HepG2 (cell line): Measurements from ENCODE around the gene WDR62. TPM values are rescaled to one million over a fixed set of nuclear protein-coding genes. Genes with fewer than 3 reads are reported as not detected.

Experiments used
- ATAC-seq: fragments of 200-7000 bp; cut with Tn5 transposase; 3 replicates; pipeline ENCODE4 v1.9.1; 2020; ENCODE audit warnings: mild to moderate bottlenecking, moderate library complexity
- BruUV-seq: library from RNA; stranded (reverse); fragments of 400-500 nt; replicated peaks from 2 replicates; lab custom pipeline; 2021; lab: Mats Ljungman, UMichigan
- CTCF ChIA-PET: fragments of 300-600 bp; formaldehyde crosslinking; extraction: SDS; loops from one replicate; lab custom pipeline; 2021; ENCODE audit warnings: low total read pairs, inconsistent platforms, low intra/inter-chr PET ratio; lab: Yijun Ruan, JAX
- POLR2A ChIA-PET: fragments of 350-600 bp; sonication (Branson Sonifier 250); formaldehyde crosslinking; loops from one replicate; lab custom pipeline; 2020; ENCODE audit warnings: antibody characterized with exemption, inconsistent platforms; lab: Yijun Ruan, JAX
- DNase-seq: peaks from one replicate; pipeline ENCODE4 v3.0.0-alpha.2; 2015; ENCODE audit warnings: low spot score
- FAIRE-seq: peaks from 3 replicates; lab custom pipeline; 2011; peaks lifted over from hg19 to GRCh38; lab: Jason Lieb, UNC
- H2AFZ ChIP-seq: one replicate; pipeline ENCODE4 v1.6.1; 2011; ENCODE audit warnings: low read length, inconsistent platforms
- H3K27ac ChIP-seq: fragments of 300-600 bp; 3 replicates; pipeline ENCODE4 v1.8.0; 2011; ENCODE audit warnings: mixed run types, mild to moderate bottlenecking, mixed read lengths, low read length, inconsistent platforms; ENCODE audit not compliant: insufficient read depth; ENCODE audit errors: extremely low read length
- H3K27me3 ChIP-seq, 2 experiments: fragments of 200-600 bp in 1 of 2; 2 replicates in 1 of 2; 3 replicates in 1 of 2; pipeline versions ENCODE4 v1.6.0 to v1.8.0; 2011; ENCODE audit warnings: low read length in 2 of 2, mild to moderate bottlenecking in 2 of 2, moderate library complexity in 2 of 2, inconsistent platforms in 1 of 2; ENCODE audit not compliant: insufficient read depth in 2 of 2, control insufficient read depth in 1 of 2
- H3K36me3 ChIP-seq, 2 experiments: fragments of 200-600 bp in 1 of 2; replicated peaks in 1 of 2; 2 replicates in 1 of 2; 3 replicates in 1 of 2; pipeline versions ENCODE4 v1.5.1 to v1.8.0; 2011; ENCODE audit warnings: low read length in 2 of 2, inconsistent platforms in 1 of 2; ENCODE audit not compliant: insufficient read depth in 2 of 2, control insufficient read depth in 1 of 2
- H3K4me1 ChIP-seq: 2 replicates; pipeline ENCODE4 v1.5.1; 2012; ENCODE audit warnings: low read length, inconsistent platforms; ENCODE audit not compliant: insufficient read depth
- H3K4me2 ChIP-seq: 2 replicates; pipeline ENCODE4 v1.6.0; 2011; ENCODE audit warnings: low read depth, low read length, inconsistent platforms
- H3K4me3 ChIP-seq, 3 experiments: fragments of 200-600 bp in 1 of 3; sonication (generic), shearing (Covaris generic) in 1 of 3; replicated peaks in 1 of 3; 2 replicates each; pipeline ENCODE4 v1.5.1; 2011 to 2016; ENCODE audit warnings: low read length in 3 of 3, inconsistent platforms in 2 of 3, low read depth in 2 of 3, mild to moderate bottlenecking in 2 of 3, control low read depth in 1 of 3, mixed read lengths in 1 of 3; ENCODE audit not compliant: insufficient read depth in 1 of 3
- H3K79me2 ChIP-seq: one replicate; pipeline ENCODE4 v1.6.1; 2011; ENCODE audit warnings: low read length, inconsistent platforms; ENCODE audit not compliant: insufficient read depth
- H3K9ac ChIP-seq: 2 replicates; pipeline ENCODE4 v1.6.0; 2011; ENCODE audit warnings: mild to moderate bottlenecking, low read depth, low read length, inconsistent platforms; ENCODE audit not compliant: insufficient read depth
- H3K9me3 ChIP-seq: 2 replicates; pipeline ENCODE4 v1.5.1; 2012; ENCODE audit warnings: mild to moderate bottlenecking, low read length
- H4K20me1 ChIP-seq: 2 replicates; pipeline ENCODE4 v1.6.0; 2011; ENCODE audit warnings: inconsistent platforms, mild to moderate bottlenecking, low read length, moderate library complexity; ENCODE audit not compliant: insufficient read depth
- ADNP ChIP-seq: sonication (generic); formaldehyde crosslinking; IDR thresholded peaks from 2 replicates; pipeline ENCODE4 v1.4.0; 2020; ENCODE audit warnings: missing genetic modification reagents
- ATM ChIP-seq: fragments of 450-650 bp; IDR thresholded peaks from 2 replicates; pipeline ENCODE4 v1.7.1; 2017; ENCODE audit warnings: mild to moderate bottlenecking, borderline replicate concordance
- MATR3 ChIP-seq: sonication (generic); formaldehyde crosslinking; IDR thresholded peaks from 2 replicates; pipeline ENCODE4 v1.4.0; 2020; ENCODE audit warnings: missing genetic modification reagents
- ZMYM2 ChIP-seq: sonication (generic); formaldehyde crosslinking; IDR thresholded peaks from 2 replicates; pipeline ENCODE4 v1.8.0; 2022; ENCODE audit warnings: mild to moderate bottlenecking, missing genetic modification reagents
- ZNF180 ChIP-seq: sonication (generic); formaldehyde crosslinking; IDR thresholded peaks from 2 replicates; pipeline ENCODE4 v1.4.0; 2020; ENCODE audit warnings: low read depth, missing genetic modification reagents, borderline replicate concordance
- ZNF30 ChIP-seq: sonication (generic); formaldehyde crosslinking; IDR thresholded peaks from 2 replicates; pipeline ENCODE4 v1.5.0; 2020; ENCODE audit warnings: mild to moderate bottlenecking, missing genetic modification reagents
- WGBS: methylation state at CpG from one replicate; pipeline ENCODE4 v1.1.6; 2017; ENCODE audit warnings: low lambda C conversion rate; 5-methylcytosine and 5-hydroxymethylcytosine counted together
- in situ Hi-C: cut with HindIII; loops from 2 replicates; pipeline ENCODE4 v1.10.0; 2017; ENCODE audit warnings: low pct_unique_long_range_greater_than_20kb; ENCODE audit not compliant: extremely low pct_ligation_motif_present
- intact Hi-C: fragments of 100-400 bp; cut with micrococcal nuclease; formaldehyde crosslinking; loops from one replicate; pipeline ENCODE4 v1.10.0; 2022; ENCODE audit not compliant: unreplicated experiment
- polyA plus RNA-seq, 8 experiments: library from polyadenylated mRNA; depleted of rRNA in 3 of 8; stranded (reverse) in 7 of 8; unstranded in 1 of 8; fragments of >200 nt; fragmentation: Illumina TruSeq in 4 of 8; extraction: Trizol in 4 of 8; gene quantifications; 2 replicates each; pipeline versions ENCODE4 v1.2.1 to v1.2.3, GENCODE V29; 2011 to 2016; ENCODE audit warnings: low read depth in 4 of 8, missing spikeins in 1 of 8, mixed read lengths in 1 of 8; ENCODE audit not compliant: insufficient read depth in 1 of 8
- total RNA-seq, 5 experiments: library from RNA; depleted of rRNA; stranded (reverse); fragments of >200 nt; fragmentation: Illumina TruSeq; extraction: Trizol; gene quantifications; 2 replicates each; pipeline ENCODE4 v1.2.3, GENCODE V29; 2016; ENCODE audit warnings: low read depth in 1 of 5
- TF ChIP-seq, protein P1 (sequence below): sonication (generic); formaldehyde crosslinking; IDR thresholded peaks from 2 replicates; pipeline ENCODE4 v1.9.0; 2022; ENCODE audit warnings: low read depth, missing genetic modification reagents

Gene WDR62
- total and polyA plus RNA-seq, 2 of the 13 experiments (the other 11 are each of a cell fraction or from before 2014, with no cell fraction given), result 5.8 to 12.5 TPM

DNA sequence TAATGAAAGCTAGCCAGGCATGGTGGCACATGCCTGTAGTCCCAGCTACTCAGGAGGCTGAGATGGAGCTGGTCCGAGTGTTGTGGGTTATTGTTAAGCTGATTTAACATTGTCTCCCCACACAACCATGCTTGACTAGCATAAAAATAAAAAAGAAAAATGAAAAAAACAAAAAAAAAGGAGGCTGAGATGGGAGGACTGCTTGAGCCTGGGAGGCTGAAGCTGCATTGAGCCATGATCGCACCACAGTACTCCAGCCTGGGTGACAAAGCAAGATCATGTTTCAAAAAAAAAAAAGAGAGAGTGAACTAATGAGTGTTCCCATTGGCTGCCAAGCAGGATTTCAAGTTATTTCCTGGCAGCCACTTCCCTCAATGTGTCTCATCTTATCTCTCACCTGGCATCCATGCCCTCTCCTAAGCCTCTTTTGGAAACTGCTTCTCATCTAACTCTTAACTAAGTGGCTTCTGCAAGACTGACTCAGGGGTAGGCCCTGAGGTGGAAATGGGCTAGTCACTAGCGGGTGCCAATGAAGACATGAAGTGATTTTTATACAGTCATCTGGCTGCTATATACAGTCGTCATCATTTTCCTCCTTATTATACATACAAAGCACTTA lies 5.5 kb upstream of the WDR62 start:
- 99% methylated on average over 4 of the region's 4 CpGs for WGBS
- no peak overlapping the region for H3K4me3 ChIP-seq
- TF ChIP-seq, protein P1, sequence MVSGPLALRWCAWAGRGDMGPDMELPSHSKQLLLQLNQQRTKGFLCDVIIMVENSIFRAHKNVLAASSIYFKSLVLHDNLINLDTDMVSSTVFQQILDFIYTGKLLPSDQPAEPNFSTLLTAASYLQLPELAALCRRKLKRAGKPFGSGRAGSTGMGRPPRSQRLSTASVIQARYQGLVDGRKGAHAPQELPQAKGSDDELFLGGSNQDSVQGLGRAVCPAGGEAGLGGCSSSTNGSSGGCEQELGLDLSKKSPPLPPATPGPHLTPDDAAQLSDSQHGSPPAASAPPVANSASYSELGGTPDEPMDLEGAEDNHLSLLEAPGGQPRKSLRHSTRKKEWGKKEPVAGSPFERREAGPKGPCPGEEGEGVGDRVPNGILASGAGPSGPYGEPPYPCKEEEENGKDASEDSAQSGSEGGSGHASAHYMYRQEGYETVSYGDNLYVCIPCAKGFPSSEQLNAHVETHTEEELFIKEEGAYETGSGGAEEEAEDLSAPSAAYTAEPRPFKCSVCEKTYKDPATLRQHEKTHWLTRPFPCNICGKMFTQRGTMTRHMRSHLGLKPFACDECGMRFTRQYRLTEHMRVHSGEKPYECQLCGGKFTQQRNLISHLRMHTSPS (CRISPR knock-in tag), result no peak
- TF ChIP-seq ADNP (CRISPR knock-in tag), result no peak
- no peak for TF ChIP-seq ZMYM2 (CRISPR knock-in tag)
- no peak for TF ChIP-seq ZNF180 (CRISPR knock-in tag)
- no peak for TF ChIP-seq ATM
- TF ChIP-seq MATR3 (CRISPR knock-in tag), result no peak
- TF ChIP-seq ZNF30 (CRISPR knock-in tag), result no peak
- TF ChIP-seq, all 625 proteins: peak for 0
- no peak for FAIRE-seq
- no peak overlapping the region for H3K27ac ChIP-seq
- intact Hi-C loops (no loop called here), in situ Hi-C loops (no loop called here)
- no peaks in the 10 kb centered on the region for H4K20me1 ChIP-seq
- CTCF ChIA-PET, result no interaction called here
- BruUV-seq, result no TSS peak
- H2AFZ ChIP-seq, result no peak overlapping the region
- H3K9ac ChIP-seq, result no peak overlapping the region
- no peaks in the 10 kb centered on the region; a peak in 1 of 5 replicates for H3K27me3 ChIP-seq
- H3K79me2 ChIP-seq, result peaks cover 4% of the 10 kb centered on the region
- peaks cover 29% of the 10 kb centered on the region for H3K4me1 ChIP-seq
- ATAC-seq, result no peak
- no peaks in the 10 kb centered on the region for H3K9me3 ChIP-seq
- POLR2A ChIA-PET, result no interaction called here
- no peaks in the 10 kb centered on the region; a peak in 2 of 5 replicates for H3K36me3 ChIP-seq
- H3K4me2 ChIP-seq, result no peak overlapping the region
- no peak for DNase-seq
